NB4 (cell line): ENCODE results near the gene ABLIM2.

Experiments
- DNase-seq: peaks from one replicate; pipeline ENCODE4 v3.0.0; 2010; ENCODE audit warnings: low read depth
- H3K4me3 ChIP-seq: one replicate; pipeline ENCODE4 v1.5.1; 2011; ENCODE audit warnings: mild to moderate bottlenecking, low read depth, low read length, moderate library complexity
- MYC ChIP-seq: IDR thresholded peaks from 2 replicates; pipeline ENCODE4 v1.6.1; 2011; ENCODE audit warnings: low read depth, low read length
- POLR2A ChIP-seq: IDR thresholded peaks from 2 replicates; pipeline ENCODE4 v1.6.1; 2011; ENCODE audit warnings: mild to moderate bottlenecking; ENCODE audit not compliant: insufficient read length; ENCODE audit errors: extremely low read depth
- TF ChIP-seq, protein P1 (sequence below): IDR thresholded peaks from 2 replicates; pipeline ENCODE4 v1.6.1; 2011; ENCODE audit warnings: low read depth, low read length
- TF ChIP-seq, protein P2 (sequence below): IDR thresholded peaks from one replicate; pipeline ENCODE4 v1.5.1; 2012; ENCODE audit warnings: low read depth, low read length

ABLIM2 gene

DNA sequence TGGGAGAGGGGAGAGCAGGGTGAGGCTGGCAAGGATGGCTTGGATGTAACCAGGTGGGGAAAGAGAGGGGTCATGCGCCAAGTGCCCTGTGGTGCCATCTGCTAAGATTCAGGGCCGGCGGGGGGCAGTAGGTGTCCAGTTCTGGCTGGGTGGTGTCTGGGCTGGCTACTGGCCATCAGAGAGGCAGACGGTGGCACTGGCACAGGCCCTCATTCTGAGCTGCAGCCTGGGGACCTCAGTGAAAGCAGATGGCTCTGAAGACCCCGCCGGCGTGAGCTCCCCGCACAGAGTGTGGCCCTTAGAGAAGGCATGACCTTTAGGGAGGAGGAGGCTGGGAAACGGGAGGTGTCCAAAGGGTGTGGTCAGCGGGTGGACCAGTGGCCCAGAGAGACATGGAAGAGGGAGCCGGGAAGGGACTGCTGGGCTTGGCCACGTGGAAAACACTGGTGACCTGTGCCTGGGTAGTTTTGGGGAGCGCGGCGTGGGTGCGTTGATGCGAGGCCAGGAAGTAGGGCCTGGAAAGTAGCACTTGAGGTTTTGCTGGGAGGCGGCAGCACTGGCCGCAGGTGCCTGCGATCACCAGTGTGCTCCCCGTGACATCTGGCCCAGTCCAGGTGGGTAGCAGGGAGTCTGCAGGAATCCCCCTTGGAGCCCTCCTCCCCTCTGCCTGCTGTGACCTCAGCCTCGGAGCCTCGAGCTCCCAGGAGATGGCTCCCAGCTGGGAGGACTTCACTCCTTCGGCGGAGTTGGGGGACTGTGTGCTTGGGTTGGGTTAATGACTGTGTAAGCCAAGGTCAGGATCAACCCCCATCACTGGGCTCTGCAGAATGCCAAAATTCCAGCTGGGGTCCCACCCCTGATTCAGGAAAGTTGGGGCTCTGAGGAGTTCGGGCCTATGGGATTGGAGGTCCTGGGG lies 31.2 kb upstream of the ABLIM2 start:
- no peak overlapping the region for H3K4me3 ChIP-seq

DNA sequence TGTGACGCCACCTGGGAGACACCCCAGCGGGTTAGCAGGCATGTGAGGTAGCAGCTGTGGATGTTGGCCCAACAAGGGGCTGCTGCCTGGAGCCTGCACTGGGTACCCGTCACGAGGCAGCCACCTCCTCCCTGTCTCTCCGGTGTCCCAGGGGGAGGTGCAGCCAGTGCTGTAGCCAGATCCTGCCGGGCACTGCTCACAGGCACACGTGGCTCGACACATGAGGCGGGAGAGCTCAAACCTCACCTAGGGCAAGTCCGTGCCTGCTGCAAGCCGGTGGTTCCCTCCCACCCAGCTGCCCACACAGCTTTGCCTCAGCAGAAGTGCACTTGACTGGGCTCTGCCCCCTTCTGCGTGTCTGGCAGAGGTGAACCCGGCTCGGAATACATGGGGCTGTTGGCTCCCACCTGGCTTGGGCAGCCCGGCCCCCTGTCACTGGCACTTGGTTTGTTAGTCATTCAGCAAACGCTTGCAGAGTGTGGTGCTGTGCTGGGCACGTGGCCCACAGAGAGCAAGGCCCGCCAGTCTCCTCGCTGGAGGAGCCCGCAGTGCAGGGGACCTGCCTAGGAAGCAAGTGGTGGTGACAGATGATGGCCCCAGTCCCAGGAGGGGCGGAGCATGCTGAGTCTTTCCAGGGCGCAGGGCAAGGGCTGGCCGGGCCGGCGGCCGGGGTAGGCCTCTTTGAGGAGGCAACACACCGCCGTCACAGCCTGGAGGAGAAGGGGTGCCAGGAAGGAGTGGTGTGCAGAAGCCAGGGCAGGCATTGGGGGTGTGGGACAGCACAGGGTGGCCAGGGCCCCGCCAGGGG lies 30.3 kb upstream of the ABLIM2 start:
- DNase-seq = no peak
- no peak overlapping the region for H3K4me3 ChIP-seq
- no peak for TF ChIP-seq POLR2A
- TF ChIP-seq, protein P1, sequence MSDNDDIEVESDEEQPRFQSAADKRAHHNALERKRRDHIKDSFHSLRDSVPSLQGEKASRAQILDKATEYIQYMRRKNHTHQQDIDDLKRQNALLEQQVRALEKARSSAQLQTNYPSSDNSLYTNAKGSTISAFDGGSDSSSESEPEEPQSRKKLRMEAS = no peak
- TF ChIP-seq MYC = no peak
- TF ChIP-seq, protein P2, sequence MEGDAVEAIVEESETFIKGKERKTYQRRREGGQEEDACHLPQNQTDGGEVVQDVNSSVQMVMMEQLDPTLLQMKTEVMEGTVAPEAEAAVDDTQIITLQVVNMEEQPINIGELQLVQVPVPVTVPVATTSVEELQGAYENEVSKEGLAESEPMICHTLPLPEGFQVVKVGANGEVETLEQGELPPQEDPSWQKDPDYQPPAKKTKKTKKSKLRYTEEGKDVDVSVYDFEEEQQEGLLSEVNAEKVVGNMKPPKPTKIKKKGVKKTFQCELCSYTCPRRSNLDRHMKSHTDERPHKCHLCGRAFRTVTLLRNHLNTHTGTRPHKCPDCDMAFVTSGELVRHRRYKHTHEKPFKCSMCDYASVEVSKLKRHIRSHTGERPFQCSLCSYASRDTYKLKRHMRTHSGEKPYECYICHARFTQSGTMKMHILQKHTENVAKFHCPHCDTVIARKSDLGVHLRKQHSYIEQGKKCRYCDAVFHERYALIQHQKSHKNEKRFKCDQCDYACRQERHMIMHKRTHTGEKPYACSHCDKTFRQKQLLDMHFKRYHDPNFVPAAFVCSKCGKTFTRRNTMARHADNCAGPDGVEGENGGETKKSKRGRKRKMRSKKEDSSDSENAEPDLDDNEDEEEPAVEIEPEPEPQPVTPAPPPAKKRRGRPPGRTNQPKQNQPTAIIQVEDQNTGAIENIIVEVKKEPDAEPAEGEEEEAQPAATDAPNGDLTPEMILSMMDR = no peak

More for the DNA sequence above, 31.2 kb upstream of the ABLIM2 start:
- TF ChIP-seq, protein P1 = no peak
- TF ChIP-seq MYC = no peak
- TF ChIP-seq, protein P2 = no peak
- TF ChIP-seq POLR2A = no peak
- DNase-seq = no peak

DNA sequence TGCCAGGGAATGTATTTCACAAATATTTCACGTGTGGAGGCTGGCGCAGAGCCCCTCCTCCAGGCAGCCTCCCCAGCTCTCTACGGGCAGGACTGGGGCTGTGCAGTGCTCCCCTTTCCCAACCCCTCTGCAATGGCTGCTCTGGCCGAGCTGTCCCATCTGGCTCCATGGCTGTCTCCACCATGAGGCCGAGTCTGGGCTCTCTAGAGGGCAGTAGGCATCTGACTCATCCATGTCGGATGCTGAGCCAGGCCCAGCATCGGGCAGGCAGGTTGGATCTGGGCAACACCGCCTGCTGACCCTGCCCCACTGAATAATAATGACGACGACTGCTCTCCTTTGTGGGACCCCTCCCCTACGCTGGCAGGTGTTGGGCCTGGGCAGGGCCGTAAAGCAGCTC lies 29.5 kb upstream of the ABLIM2 start:
- no peak for DNase-seq
- TF ChIP-seq POLR2A (no peak), MYC (no peak)
- TF ChIP-seq, protein P2 = no peak
- TF ChIP-seq, protein P1 = no peak
- no peak overlapping the region for H3K4me3 ChIP-seq

DNA sequence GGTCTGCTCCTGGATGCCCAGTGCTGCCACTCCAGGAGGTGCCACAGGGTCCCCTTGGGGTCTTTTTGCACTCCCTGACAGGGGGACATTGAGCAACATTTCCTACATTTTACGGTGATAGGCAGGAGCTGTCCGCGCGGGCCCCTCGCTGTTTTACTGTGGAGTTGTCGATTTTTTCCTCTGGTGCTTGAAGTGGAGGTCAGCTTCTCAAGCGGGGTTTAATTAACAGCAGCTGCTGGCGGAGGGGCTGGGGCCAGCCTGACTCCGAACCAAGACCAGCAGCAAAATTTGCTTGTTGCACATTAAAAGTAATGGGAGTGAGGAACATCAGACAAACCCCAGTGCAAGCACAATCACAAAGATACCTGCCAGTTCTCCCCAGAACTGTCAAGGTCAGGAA lies 27.3 kb upstream of the ABLIM2 start:
- TF ChIP-seq MYC = no peak
- no peak for TF ChIP-seq POLR2A
- TF ChIP-seq, protein P1 = no peak
- TF ChIP-seq, protein P2 = no peak
- no peak overlapping the region for H3K4me3 ChIP-seq
- peak; percentile 33 for DNase-seq

DNA sequence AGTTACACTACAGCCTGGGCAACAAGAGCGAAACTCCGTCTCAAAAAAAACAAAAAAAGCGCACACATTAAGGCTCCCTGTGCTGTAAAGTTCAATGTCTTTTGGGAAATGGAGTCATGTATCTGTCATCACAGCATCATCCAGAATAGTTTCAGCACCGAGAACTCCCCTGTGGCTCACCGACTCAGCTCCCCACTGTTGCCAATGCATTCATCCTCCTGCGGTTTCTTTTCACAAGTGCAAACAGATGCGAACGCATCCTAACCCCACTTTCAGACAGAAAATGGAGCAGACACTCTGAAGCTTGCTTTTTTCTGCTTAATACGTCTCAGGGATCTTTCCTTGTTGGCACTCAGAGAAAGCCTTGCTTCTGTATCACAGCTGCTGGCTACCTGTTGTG lies 26.7 kb upstream of the ABLIM2 start:
- TF ChIP-seq, protein P1 = no peak
- TF ChIP-seq POLR2A = no peak
- no peak for TF ChIP-seq MYC
- peak; percentile 79 for DNase-seq
- H3K4me3 ChIP-seq = no peak overlapping the region

DNA sequence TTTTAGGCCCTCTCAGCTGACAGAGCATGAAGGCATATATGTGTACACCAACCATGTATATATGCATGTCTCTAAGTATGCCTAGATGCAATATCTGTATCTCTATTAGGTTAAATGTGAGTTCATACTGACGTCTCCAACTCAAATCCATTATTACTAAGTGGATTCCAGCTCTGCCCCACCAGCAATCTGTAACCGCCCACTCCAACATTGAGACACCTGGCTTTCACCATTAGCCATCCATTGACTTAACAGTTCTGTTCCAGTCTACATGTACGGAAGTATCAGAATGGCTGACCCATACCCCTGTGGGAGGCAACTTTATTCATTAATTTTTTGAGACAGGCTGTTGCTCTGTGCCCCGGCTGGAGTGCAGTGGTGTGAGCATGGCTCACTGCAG lies 25.4 kb upstream of the ABLIM2 start:
- TF ChIP-seq, protein P1 = no peak
- no peak for TF ChIP-seq POLR2A
- TF ChIP-seq MYC = no peak
- TF ChIP-seq, protein P2 = no peak
- H3K4me3 ChIP-seq = no peak overlapping the region
- DNase-seq = no peak
